PC-9 (cell line): ENCODE data around the gene HTR4. TPM values are rescaled to one million over a fixed set of nuclear protein-coding genes. Genes with fewer than 3 reads are reported as not detected.

Source experiments
- BruUV-seq: library from RNA; stranded (reverse); fragments of 400-500 nt; replicated peaks from 2 replicates; lab custom pipeline; 2021; lab: Mats Ljungman, UMichigan
- CTCF ChIA-PET: fragments of 300-600 bp; sonication (Branson Sonifier 250); formaldehyde crosslinking; loops from one replicate; lab custom pipeline; 2022; ENCODE audit warnings: antibody characterized with exemption; lab: Charles Lee
- POLR2A ChIA-PET: fragments of 300-600 bp; sonication (Branson Sonifier 250); formaldehyde crosslinking; loops from one replicate; lab custom pipeline; 2022; ENCODE audit warnings: antibody characterized with exemption; ENCODE audit not compliant: unreplicated experiment; lab: Charles Lee
- DNase-seq, 2 experiments: peaks; one replicate each; pipeline versions ENCODE4 v3.0.0 to v3.0.0-alpha.2; 2015 to 2022; ENCODE audit warnings: mixed read lengths in 1 of 2
- H2AFZ ChIP-seq: fragments of 200-600 bp; sonication (generic); 2 replicates; pipeline ENCODE4 v1.8.1; 2017; ENCODE audit warnings: antibody characterized with exemption
- H3F3A ChIP-seq: fragments of 200-600 bp; sonication (generic); 2 replicates; pipeline ENCODE4 v1.8.1; 2017; ENCODE audit warnings: antibody characterized with exemption, mild to moderate bottlenecking, low read depth; ENCODE audit not compliant: insufficient read depth
- H3K27ac ChIP-seq: fragments of 200-600 bp; sonication (generic); 2 replicates; pipeline ENCODE4 v1.6.1; 2016; ENCODE audit warnings: mixed run types
- H3K27me3 ChIP-seq: fragments of 200-600 bp; sonication (generic); 2 replicates; pipeline ENCODE4 v1.6.1; 2016; ENCODE audit warnings: low read depth, mixed run types; ENCODE audit not compliant: insufficient read depth
- H3K36me3 ChIP-seq: fragments of 200-600 bp; sonication (generic); 2 replicates; pipeline ENCODE4 v1.6.1; 2016; ENCODE audit warnings: low read depth, mixed run types
- H3K4me1 ChIP-seq: fragments of 200-600 bp; sonication (generic); replicated peaks from 2 replicates; pipeline ENCODE4 v1.6.1; 2016; ENCODE audit warnings: mixed run types; ENCODE audit not compliant: insufficient read depth
- H3K4me2 ChIP-seq: fragments of 200-600 bp; sonication (generic); 2 replicates; pipeline ENCODE4 v1.6.1; 2017; ENCODE audit warnings: mixed run types
- H3K4me3 ChIP-seq: fragments of 200-600 bp; sonication (generic); 2 replicates; pipeline ENCODE4 v1.6.1; 2016; ENCODE audit warnings: mixed run types
- H3K79me2 ChIP-seq: fragments of 200-600 bp; sonication (generic); 2 replicates; pipeline ENCODE4 v1.6.1; 2017; ENCODE audit warnings: low read depth, mixed run types
- H3K9me2 ChIP-seq: fragments of 200-600 bp; sonication (generic); 2 replicates; pipeline ENCODE4 v1.8.1; 2017; ENCODE audit warnings: mild to moderate bottlenecking; ENCODE audit not compliant: insufficient read depth
- H3K9me3 ChIP-seq: fragments of 200-600 bp; sonication (generic); 2 replicates; pipeline ENCODE4 v1.8.1; 2016; ENCODE audit warnings: low read depth; ENCODE audit not compliant: insufficient read depth
- H4K20me1 ChIP-seq: fragments of 200-600 bp; sonication (generic); 2 replicates; pipeline ENCODE4 v1.8.1; 2017; ENCODE audit not compliant: insufficient read depth
- CTCF ChIP-seq: fragments of 200-600 bp; sonication (generic); conservative IDR thresholded peaks from 2 replicates; pipeline ENCODE4 v1.6.1; 2017; ENCODE audit warnings: mixed run types, antibody characterized with exemption, mild to moderate bottlenecking, moderate library complexity
- EZH2 ChIP-seq: fragments of 200-600 bp; sonication (generic); IDR thresholded peaks from 2 replicates; pipeline ENCODE4 v1.8.0; 2017; ENCODE audit warnings: antibody characterized with exemption, low read depth
- intact Hi-C: fragments of 100-400 bp; cut with micrococcal nuclease; formaldehyde crosslinking; loops from one replicate; pipeline ENCODE4 v1.10.0; 2022; ENCODE audit not compliant: unreplicated experiment
- total RNA-seq: library from RNA; stranded (reverse); gene quantifications from 2 replicates; pipeline ENCODE4 v1.2.3, GENCODE V29; 2021

Gene HTR4
- total RNA-seq, 1 experiment from 2014 or later, result not detected

- Histone ChIP-seq H3K4me1 (peaks cover 5% of the 10 kb centered on the region; the same call in 1 of the 2 replicates), H3K4me2 (no peak overlapping the region), H2AFZ (no peak overlapping the region), H4K20me1 (no peaks in the 10 kb centered on the region), H3K9me2 (no peaks in the 10 kb centered on the region), H3K9me3 (no peaks in the 10 kb centered on the region), H3K79me2 (no peaks in the 10 kb centered on the region), H3K27ac (no peak overlapping the region), H3K27me3 (no peaks in the 10 kb centered on the region), H3F3A (0 out of 2 replicates have a peak, but pooled peaks cover under 1% of the 10 kb centered on the region), H3K36me3 (no peaks in the 10 kb centered on the region), H3K4me3 (no peak overlapping the region)
- DNase-seq, result no peak
- no peak for TF ChIP-seq EZH2
- TF ChIP-seq CTCF, result no peak
- ChIA-PET POLR2A (no interaction called here), CTCF (no interaction called here)
- no TSS peak for BruUV-seq
- intact Hi-C loops, result no loop called here
These were observed 156.6 kb downstream of the HTR4 start for GRCh38 chr5:148497757-148498156.

GRCh38 chr5:148492351-148492750, 162.0 kb downstream of the HTR4 start:
- H3K4me3 ChIP-seq, result no peak overlapping the region
- no peaks in the 10 kb centered on the region for H3K36me3 ChIP-seq
- ChIA-PET CTCF (no interaction called here), POLR2A (no interaction called here)
- no peaks in the 10 kb centered on the region for H3K9me2 ChIP-seq
- DNase-seq, result peak in 1 of 2 experiments; percentile 68
- H3K79me2 ChIP-seq, result no peaks in the 10 kb centered on the region
- peak overlapping the region; percentile 48 for H3K4me2 ChIP-seq
- TF ChIP-seq EZH2, result no peak
- no peak for TF ChIP-seq CTCF
- H3K9me3 ChIP-seq, result no peaks in the 10 kb centered on the region
- no TSS peak for BruUV-seq
- H3K27me3 ChIP-seq, result no peaks in the 10 kb centered on the region
- intact Hi-C loops, result no loop called here
- H3F3A ChIP-seq, result peaks cover 22% of the 10 kb centered on the region
- H4K20me1 ChIP-seq, result no peaks in the 10 kb centered on the region
- H3K27ac ChIP-seq, result peak overlapping the region; percentile 75
- no peak overlapping the region for H2AFZ ChIP-seq
- H3K4me1 ChIP-seq, result peaks cover 31% of the 10 kb centered on the region

- Histone ChIP-seq H3K4me1 (peaks cover 31% of the 10 kb centered on the region), H2AFZ (peak overlapping the region; percentile 25; the same call in 1 of the 2 replicates), H3K4me3 (no peak overlapping the region), H3K27me3 (no peaks in the 10 kb centered on the region), H3K9me2 (no peaks in the 10 kb centered on the region), H4K20me1 (no peaks in the 10 kb centered on the region), H3K27ac (peak overlapping the region; percentile 75), H3K4me2 (peak overlapping the region; percentile 48), H3F3A (peaks cover 22% of the 10 kb centered on the region), H3K79me2 (no peaks in the 10 kb centered on the region), H3K36me3 (no peaks in the 10 kb centered on the region), H3K9me3 (no peaks in the 10 kb centered on the region; the same call in 1 of the 2 replicates)
- no TSS peak for BruUV-seq
- no peak for DNase-seq
- CTCF ChIA-PET, result no interaction called here
- intact Hi-C loops, result no loop called here
- POLR2A ChIA-PET, result no interaction called here
- TF ChIP-seq CTCF (no peak), EZH2 (no peak)
These were observed 162.5 kb downstream of the HTR4 start for GRCh38 chr5:148491793-148492184.
